Measurements from ENCODE around the gene SLIT3. TPM values are rescaled to one million over a fixed set of nuclear protein-coding genes. Genes with fewer than 3 reads are reported as not detected.

Gene SLIT3
- total RNA-seq, 1 donor from 2014 or later: 31.8 TPM

DNA sequence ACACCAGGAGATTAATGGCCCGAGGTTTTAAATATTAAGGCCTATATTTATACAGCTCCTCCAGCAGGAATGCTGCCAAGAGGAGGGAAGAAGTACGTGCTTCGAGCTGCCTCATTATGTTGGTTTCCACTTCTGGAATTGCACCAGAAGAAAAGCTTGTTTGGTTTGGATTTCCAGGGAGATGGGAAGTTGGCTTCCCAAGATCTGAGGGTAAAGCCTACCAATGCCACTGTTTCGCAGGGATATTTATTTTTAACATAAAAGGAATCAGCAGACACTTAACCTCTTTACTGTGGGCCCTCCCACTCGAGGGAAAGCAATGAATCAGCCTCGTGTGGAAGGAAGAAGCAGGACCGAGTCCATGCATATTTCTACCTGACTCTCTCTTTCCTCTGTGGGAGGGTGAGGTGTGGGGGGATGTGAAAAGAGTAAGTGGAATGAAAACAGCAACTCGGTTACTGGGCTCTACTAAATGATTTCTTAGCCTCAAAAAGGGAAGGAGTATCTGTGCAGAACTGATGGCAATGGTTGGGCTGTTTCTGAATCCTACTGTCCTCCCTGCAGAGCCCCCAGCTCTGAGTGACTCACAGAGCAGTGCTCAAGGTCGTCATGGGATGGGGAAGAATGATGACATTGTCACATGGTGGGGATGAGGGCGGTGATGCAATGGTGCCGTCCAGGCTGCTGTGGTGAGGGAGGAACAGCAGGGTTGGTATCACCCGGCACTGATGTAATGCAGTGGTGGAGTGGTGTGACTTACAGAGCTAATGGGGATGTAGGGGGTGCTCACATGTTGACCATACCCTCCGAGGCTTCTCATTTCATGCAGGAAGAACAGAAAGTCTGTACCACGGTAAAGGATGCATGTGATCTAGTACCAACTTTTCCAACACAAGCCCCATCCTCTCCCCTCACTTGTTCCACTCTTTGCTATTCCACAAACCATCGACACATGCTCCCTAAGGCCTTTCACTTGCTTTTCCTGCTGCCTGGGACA is 506.8 kb downstream of the SLIT3 start:
- Mint-ChIP-seq H3K4me3 (ENCODE audit: unreplicated experiment) (no peak overlapping the region), H3K9me3 (ENCODE audit: unreplicated experiment) (no peaks in the 10 kb centered on the region), H3K4me1 (ENCODE audit: unreplicated experiment) (no peaks in the 10 kb centered on the region), H3K36me3 (ENCODE audit: unreplicated experiment) (peaks cover 4% of the 10 kb centered on the region), H3K27me3 (ENCODE audit: unreplicated experiment) (no peaks in the 10 kb centered on the region), H3K27ac (ENCODE audit: unreplicated experiment) (no peak overlapping the region)
- TF ChIP-seq, protein P1, sequence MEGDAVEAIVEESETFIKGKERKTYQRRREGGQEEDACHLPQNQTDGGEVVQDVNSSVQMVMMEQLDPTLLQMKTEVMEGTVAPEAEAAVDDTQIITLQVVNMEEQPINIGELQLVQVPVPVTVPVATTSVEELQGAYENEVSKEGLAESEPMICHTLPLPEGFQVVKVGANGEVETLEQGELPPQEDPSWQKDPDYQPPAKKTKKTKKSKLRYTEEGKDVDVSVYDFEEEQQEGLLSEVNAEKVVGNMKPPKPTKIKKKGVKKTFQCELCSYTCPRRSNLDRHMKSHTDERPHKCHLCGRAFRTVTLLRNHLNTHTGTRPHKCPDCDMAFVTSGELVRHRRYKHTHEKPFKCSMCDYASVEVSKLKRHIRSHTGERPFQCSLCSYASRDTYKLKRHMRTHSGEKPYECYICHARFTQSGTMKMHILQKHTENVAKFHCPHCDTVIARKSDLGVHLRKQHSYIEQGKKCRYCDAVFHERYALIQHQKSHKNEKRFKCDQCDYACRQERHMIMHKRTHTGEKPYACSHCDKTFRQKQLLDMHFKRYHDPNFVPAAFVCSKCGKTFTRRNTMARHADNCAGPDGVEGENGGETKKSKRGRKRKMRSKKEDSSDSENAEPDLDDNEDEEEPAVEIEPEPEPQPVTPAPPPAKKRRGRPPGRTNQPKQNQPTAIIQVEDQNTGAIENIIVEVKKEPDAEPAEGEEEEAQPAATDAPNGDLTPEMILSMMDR (IDR thresholded peaks at IDR 0.05): no peak
- no peak for DNase-seq (ENCODE audit: extremely low spot score, unreplicated experiment)

DNA sequence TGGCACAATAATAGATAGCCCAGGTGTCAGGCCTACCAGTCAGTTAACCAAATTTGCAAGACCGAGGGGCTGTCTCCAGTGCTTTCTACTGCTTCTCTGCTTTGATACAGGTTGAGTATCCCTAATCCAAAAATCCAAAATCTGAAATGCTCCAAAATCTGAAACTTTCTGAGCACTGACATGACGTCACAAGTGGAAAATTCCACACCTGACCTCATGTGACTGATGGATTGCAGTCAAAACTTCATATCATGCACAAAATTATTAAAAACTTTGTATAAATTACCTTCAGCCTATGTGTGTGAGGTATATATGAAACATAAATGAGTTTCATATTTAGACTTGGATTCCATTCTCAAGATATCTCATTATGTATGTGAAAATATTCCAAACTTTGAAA is 508.3 kb downstream of the SLIT3 start:
- Mint-ChIP-seq H3K4me3 (ENCODE audit: unreplicated experiment) (no peak overlapping the region), H3K36me3 (ENCODE audit: unreplicated experiment) (peaks cover 4% of the 10 kb centered on the region), H3K4me1 (ENCODE audit: unreplicated experiment) (no peaks in the 10 kb centered on the region), H3K9me3 (ENCODE audit: unreplicated experiment) (no peaks in the 10 kb centered on the region), H3K27me3 (ENCODE audit: unreplicated experiment) (no peaks in the 10 kb centered on the region), H3K27ac (ENCODE audit: unreplicated experiment) (no peak overlapping the region)
- no peak for DNase-seq (ENCODE audit: extremely low spot score, unreplicated experiment)
- TF ChIP-seq, protein P1 (IDR thresholded peaks at IDR 0.05): no peak

DNA sequence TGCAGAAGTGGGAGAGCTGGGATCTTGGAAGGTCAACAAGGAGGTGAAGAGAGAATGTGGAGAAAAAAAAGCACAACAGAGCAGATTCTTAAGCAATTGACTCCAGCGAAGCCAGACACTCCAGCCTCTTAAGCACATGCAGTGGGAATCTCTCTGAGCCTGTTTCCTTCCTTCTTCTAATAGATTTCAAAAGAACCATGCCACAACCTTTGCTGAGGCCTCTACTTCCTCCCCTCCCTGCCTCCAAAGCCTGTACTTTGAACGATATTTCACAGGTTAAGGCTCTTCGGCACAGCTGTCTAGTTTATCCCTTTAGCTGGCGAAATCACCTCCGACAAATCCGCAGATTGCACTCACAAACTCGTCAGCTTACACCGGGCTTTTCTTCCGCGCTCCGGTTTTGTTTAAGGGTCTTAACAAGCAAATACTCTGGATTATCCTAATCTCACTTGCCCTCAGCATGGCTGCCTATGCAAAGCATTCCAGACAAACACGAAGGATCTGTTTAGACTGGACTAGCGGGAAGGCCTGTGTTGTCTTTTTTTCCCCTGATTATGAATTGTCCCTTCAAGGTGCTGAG is 510.2 kb downstream of the SLIT3 start:
- TF ChIP-seq, protein P1 (IDR thresholded peaks at IDR 0.05): no peak
- Mint-ChIP-seq H3K36me3 (ENCODE audit: unreplicated experiment) (peaks cover 4% of the 10 kb centered on the region), H3K4me3 (ENCODE audit: unreplicated experiment) (no peak overlapping the region), H3K4me1 (ENCODE audit: unreplicated experiment) (peaks cover under 1% of the 10 kb centered on the region), H3K27me3 (ENCODE audit: unreplicated experiment) (no peaks in the 10 kb centered on the region), H3K27ac (ENCODE audit: unreplicated experiment) (no peak overlapping the region), H3K9me3 (ENCODE audit: unreplicated experiment) (no peaks in the 10 kb centered on the region)
- DNase-seq (ENCODE audit: extremely low spot score, unreplicated experiment): no peak

DNA sequence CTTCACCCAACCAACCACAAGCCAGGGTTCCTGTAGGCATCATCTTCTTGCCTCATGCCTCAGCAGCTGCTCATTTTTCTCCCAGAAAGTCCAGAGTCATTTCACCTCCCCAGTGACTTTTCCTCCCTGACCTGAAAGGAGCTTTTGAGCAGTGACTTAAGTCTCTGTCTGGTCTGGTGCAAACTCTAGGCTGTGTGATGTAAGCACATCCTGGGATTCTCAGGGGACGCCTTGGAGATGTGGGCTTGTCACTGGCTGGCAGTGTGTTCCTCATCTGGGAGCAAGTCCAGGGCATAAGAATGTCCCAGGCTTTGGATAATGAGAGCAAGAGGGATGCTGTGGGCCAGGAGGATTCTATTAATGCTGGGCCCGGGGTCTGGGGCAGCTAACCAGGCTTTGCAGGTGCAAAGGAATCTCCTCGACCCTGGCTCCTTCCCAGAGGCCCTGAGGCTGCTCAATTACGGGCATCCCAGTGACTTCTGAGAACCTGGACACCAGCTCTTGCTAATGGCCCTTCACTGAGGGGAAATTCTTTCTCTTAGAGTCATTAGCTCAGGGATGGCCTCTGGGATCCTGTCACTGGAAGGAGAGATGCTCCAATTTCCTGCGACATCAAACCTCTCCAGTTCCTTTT is 510.8 kb downstream of the SLIT3 start:
- Mint-ChIP-seq H3K9me3 (ENCODE audit: unreplicated experiment) (no peaks in the 10 kb centered on the region), H3K36me3 (ENCODE audit: unreplicated experiment) (peaks cover 7% of the 10 kb centered on the region), H3K4me1 (ENCODE audit: unreplicated experiment) (peaks cover 6% of the 10 kb centered on the region), H3K4me3 (ENCODE audit: unreplicated experiment) (no peak overlapping the region), H3K27ac (ENCODE audit: unreplicated experiment) (no peak overlapping the region), H3K27me3 (ENCODE audit: unreplicated experiment) (no peaks in the 10 kb centered on the region)
- TF ChIP-seq, protein P1 (IDR thresholded peaks at IDR 0.05): no peak
- DNase-seq (ENCODE audit: extremely low spot score, unreplicated experiment): no peak

DNA sequence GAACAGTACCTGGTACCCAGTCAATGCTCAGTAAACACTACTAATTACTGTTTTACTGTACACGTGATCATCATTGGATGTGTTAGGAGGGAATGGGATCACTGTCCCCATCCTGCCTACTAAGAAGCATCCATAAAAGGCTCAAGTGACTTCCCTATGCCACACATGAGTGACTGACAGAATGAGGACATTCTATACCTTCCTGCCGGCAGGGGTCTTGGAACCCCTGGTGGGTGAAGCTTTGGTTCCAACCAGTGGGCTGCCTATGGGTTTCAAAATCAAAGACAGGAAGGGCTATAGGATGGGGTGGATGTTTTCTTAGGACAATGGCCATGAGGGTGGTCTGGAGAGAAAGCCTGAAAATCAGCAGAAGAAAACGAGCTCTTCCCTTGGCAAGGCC is 512.2 kb downstream of the SLIT3 start:
- H3K4me3 Mint-ChIP-seq (ENCODE audit: unreplicated experiment): no peak overlapping the region
- H3K27me3 Mint-ChIP-seq (ENCODE audit: unreplicated experiment): no peaks in the 10 kb centered on the region
- no peak for DNase-seq (ENCODE audit: extremely low spot score, unreplicated experiment)
- no peak overlapping the region for H3K27ac Mint-ChIP-seq (ENCODE audit: unreplicated experiment)
- H3K36me3 Mint-ChIP-seq (ENCODE audit: unreplicated experiment): peaks cover 12% of the 10 kb centered on the region
- TF ChIP-seq, protein P1 (IDR thresholded peaks at IDR 0.05): no peak
- no peaks in the 10 kb centered on the region for H3K9me3 Mint-ChIP-seq (ENCODE audit: unreplicated experiment)
- H3K4me1 Mint-ChIP-seq (ENCODE audit: unreplicated experiment): peaks cover 8% of the 10 kb centered on the region
